ENCODE results near the gene EXOSC10. TPM values are rescaled to one million over a fixed set of nuclear protein-coding genes. Genes with fewer than 3 reads are reported as not detected.

Gene EXOSC10
- total and polyA plus RNA-seq, 2 of the 13 experiments (the other 11 are each of a cell fraction or from before 2014, with no cell fraction given) = 48.4 to 67.6 TPM

DNA sequence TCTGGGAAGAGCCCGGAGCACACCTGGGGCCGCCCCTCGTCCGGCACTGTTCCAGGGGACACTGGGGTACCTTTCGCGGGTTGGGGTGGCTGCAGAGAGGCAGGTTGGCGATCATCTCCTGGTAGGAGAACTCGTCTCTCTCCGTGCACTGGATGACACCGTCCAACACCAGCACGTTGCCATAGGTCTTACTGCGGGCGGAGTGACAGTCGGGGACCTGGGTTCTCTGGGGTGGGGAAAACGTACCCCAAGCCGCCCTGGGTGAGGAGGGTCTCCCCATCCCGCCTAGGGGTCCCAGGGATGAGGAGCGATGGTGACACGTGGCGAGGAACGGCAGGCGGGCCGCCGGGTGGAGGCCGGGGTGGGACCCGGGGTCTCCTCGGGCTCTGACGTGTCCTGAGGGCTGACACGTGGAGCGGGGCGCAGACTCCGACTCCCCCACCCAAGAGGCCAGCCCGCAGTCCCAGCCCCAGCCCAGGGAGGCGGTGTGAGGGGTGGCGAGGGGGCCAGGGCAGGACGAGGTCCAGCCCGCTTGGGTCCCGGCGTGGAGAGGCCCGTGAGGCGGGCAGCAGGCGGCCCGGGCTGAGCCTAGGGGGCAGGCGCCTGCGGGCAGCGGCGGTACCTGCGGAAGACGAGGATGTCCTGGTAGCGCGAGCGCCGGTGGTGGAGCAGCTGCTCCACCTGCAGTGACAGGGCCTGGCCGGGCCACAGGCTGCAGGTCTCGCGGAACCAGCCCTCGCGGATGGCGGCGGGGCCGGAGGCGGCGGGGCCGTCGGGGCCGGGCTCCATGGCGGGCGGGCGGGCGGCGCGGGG, 40.3 kb downstream of the EXOSC10 start (continued):
- TF ChIP-seq MAFG (CRISPR knock-in tag; IDR thresholded peaks at IDR 0.05) (0 out of 2 replicates have a peak, but pooled peaks have one; percentile 51), ZNF737 (CRISPR knock-in tag; IDR thresholded peaks at IDR 0.05; ENCODE audit: borderline replicate concordance) (0 out of 2 replicates have a peak, but pooled peaks have one; percentile 67), TAF1 (CRISPR knock-in tag; IDR thresholded peaks at IDR 0.05) (0 out of 2 replicates have a peak, but pooled peaks have one; percentile 36), CHD2 (IDR thresholded peaks at IDR 0.05; ENCODE audit: low read depth, low read length) (no peak), KLF16 (CRISPR knock-in tag; IDR thresholded peaks at IDR 0.05) (peak in 1 of 2 experiments; percentile 40; a peak in 1 of 4 replicates), MYC (CRISPR knock-in tag; IDR thresholded peaks at IDR 0.05; ENCODE audit: borderline replicate concordance) (peak; percentile 90; the same call in 1 of the 2 replicates), ZNF768 (CRISPR knock-in tag; IDR thresholded peaks at IDR 0.05) (peak; percentile 39; the same call in 1 of the 2 replicates), NFKB2 (CRISPR knock-in tag; IDR thresholded peaks at IDR 0.05; ENCODE audit: borderline replicate concordance) (0 out of 2 replicates have a peak, but pooled peaks have one; percentile 27), ZFP90 (CRISPR knock-in tag; IDR thresholded peaks at IDR 0.05; ENCODE audit: borderline replicate concordance) (peak; percentile 69; the same call in 1 of the 2 replicates), RBM22 (optimal IDR thresholded peaks at IDR 0.05; ENCODE audit: low read length) (no peak), ZSCAN20 (CRISPR knock-in tag; IDR thresholded peaks at IDR 0.05; ENCODE audit: borderline replicate concordance) (peak; percentile 51; the same call in 1 of the 2 replicates), AKAP8 (CRISPR knock-in tag; IDR thresholded peaks at IDR 0.05) (peak; percentile 12; the same call in 1 of the 2 replicates), ZNF263 (CRISPR knock-in tag; IDR thresholded peaks at IDR 0.05) (0 out of 2 replicates have a peak, but pooled peaks have one; percentile 27)
- TF ChIP-seq, protein P1, sequence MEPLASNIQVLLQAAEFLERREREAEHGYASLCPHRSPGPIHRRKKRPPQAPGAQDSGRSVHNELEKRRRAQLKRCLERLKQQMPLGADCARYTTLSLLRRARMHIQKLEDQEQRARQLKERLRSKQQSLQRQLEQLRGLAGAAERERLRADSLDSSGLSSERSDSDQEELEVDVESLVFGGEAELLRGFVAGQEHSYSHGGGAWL (CRISPR knock-in tag; IDR thresholded peaks at IDR 0.05) = peak; percentile 34; the same call in 1 of the 2 replicates
- TF ChIP-seq, protein P2, sequence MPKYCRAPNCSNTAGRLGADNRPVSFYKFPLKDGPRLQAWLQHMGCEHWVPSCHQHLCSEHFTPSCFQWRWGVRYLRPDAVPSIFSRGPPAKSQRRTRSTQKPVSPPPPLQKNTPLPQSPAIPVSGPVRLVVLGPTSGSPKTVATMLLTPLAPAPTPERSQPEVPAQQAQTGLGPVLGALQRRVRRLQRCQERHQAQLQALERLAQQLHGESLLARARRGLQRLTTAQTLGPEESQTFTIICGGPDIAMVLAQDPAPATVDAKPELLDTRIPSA (CRISPR knock-in tag; IDR thresholded peaks at IDR 0.05; ENCODE audit: borderline replicate concordance) = peak; percentile 68; the same call in 1 of the 2 replicates
- TF ChIP-seq, protein P3, sequence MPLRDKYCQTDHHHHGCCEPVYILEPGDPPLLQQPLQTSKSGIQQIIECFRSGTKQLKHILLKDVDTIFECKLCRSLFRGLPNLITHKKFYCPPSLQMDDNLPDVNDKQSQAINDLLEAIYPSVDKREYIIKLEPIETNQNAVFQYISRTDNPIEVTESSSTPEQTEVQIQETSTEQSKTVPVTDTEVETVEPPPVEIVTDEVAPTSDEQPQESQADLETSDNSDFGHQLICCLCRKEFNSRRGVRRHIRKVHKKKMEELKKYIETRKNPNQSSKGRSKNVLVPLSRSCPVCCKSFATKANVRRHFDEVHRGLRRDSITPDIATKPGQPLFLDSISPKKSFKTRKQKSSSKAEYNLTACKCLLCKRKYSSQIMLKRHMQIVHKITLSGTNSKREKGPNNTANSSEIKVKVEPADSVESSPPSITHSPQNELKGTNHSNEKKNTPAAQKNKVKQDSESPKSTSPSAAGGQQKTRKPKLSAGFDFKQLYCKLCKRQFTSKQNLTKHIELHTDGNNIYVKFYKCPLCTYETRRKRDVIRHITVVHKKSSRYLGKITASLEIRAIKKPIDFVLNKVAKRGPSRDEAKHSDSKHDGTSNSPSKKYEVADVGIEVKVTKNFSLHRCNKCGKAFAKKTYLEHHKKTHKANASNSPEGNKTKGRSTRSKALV (CRISPR knock-in tag; IDR thresholded peaks at IDR 0.05) = no peak
- TF ChIP-seq, protein P4, sequence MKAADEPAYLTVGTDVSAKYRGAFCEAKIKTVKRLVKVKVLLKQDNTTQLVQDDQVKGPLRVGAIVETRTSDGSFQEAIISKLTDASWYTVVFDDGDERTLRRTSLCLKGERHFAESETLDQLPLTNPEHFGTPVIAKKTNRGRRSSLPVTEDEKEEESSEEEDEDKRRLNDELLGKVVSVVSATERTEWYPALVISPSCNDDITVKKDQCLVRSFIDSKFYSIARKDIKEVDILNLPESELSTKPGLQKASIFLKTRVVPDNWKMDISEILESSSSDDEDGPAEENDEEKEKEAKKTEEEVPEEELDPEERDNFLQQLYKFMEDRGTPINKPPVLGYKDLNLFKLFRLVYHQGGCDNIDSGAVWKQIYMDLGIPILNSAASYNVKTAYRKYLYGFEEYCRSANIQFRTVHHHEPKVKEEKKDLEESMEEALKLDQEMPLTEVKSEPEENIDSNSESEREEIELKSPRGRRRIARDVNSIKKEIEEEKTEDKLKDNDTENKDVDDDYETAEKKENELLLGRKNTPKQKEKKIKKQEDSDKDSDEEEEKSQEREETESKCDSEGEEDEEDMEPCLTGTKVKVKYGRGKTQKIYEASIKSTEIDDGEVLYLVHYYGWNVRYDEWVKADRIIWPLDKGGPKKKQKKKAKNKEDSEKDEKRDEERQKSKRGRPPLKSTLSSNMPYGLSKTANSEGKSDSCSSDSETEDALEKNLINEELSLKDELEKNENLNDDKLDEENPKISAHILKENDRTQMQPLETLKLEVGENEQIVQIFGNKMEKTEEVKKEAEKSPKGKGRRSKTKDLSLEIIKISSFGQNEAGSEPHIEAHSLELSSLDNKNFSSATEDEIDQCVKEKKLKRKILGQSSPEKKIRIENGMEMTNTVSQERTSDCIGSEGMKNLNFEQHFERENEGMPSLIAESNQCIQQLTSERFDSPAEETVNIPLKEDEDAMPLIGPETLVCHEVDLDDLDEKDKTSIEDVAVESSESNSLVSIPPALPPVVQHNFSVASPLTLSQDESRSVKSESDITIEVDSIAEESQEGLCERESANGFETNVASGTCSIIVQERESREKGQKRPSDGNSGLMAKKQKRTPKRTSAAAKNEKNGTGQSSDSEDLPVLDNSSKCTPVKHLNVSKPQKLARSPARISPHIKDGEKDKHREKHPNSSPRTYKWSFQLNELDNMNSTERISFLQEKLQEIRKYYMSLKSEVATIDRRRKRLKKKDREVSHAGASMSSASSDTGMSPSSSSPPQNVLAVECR (CRISPR knock-in tag; IDR thresholded peaks at IDR 0.05; ENCODE audit: borderline replicate concordance) = peak; percentile 67

All from HepG2 (cell line).